K562 (cell line): ENCODE data around the gene RNF126.

Experiments used
- ATF3 ChIP-seq, 2 experiments: fragments of 450-650 bp in 1 of 2; sonication (generic) in 1 of 2; formaldehyde crosslinking in 1 of 2; IDR thresholded peaks in 1 of 2; conservative IDR thresholded peaks in 1 of 2; 2 replicates each; pipeline versions ENCODE4 v1.6.1 to v1.8.1; 2016 to 2023; ENCODE audit warnings: mild to moderate bottlenecking in 2 of 2, moderate library complexity in 2 of 2, inconsistent platforms in 1 of 2, missing genetic modification reagents in 1 of 2
- BCL6 ChIP-seq: fragments of 250-450 bp; sonication (Bioruptor Pico); IDR thresholded peaks from 2 replicates; pipeline ENCODE4 v1.4.0; 2020
- CBX5 ChIP-seq: IDR thresholded peaks from 2 replicates; pipeline ENCODE4 v1.6.1; 2014; ENCODE audit warnings: low read depth, borderline replicate concordance
- CTCF ChIP-seq, 3 experiments: IDR thresholded peaks in 2 of 3; conservative IDR thresholded peaks in 1 of 3; 2 replicates each; pipeline ENCODE4 v1.5.1; 2011 to 2012; ENCODE audit warnings: low read length in 3 of 3, mild to moderate bottlenecking in 3 of 3, control low read depth in 2 of 3, improper control_type of control experiment in 1 of 3, inconsistent platforms in 1 of 3, low read depth in 1 of 3, mixed read lengths in 1 of 3, moderate library complexity in 1 of 3; ENCODE audit not compliant: insufficient read depth in 2 of 3
- EGR1 ChIP-seq: fragments of 450-650 bp; conservative IDR thresholded peaks from 2 replicates; pipeline ENCODE4 v1.6.1; 2017; ENCODE audit warnings: mild to moderate bottlenecking
- FOXK1 ChIP-seq: sonication (generic); formaldehyde crosslinking; IDR thresholded peaks from 2 replicates; pipeline ENCODE4 v1.8.0; 2022; ENCODE audit warnings: missing genetic modification reagents, mild to moderate bottlenecking, borderline replicate concordance
- LARP7 ChIP-seq: fragments of 450-650 bp; IDR thresholded peaks from 2 replicates; pipeline ENCODE4 v1.6.1; 2016
- NFIC ChIP-seq: fragments of 450-650 bp; IDR thresholded peaks from 2 replicates; pipeline ENCODE4 v1.6.1; 2017; ENCODE audit warnings: mild to moderate bottlenecking, inconsistent platforms
- POLR3A ChIP-seq: IDR thresholded peaks from 2 replicates; pipeline ENCODE4 v1.6.1; 2011; ENCODE audit warnings: borderline replicate concordance, mild to moderate bottlenecking, moderate library complexity; ENCODE audit not compliant: insufficient read length, insufficient read depth; ENCODE audit errors: extremely low read depth
- ZBTB8A ChIP-seq: fragments of 450-650 bp; IDR thresholded peaks from 2 replicates; pipeline ENCODE4 v1.6.1; 2018; ENCODE audit warnings: mild to moderate bottlenecking, moderate library complexity; ENCODE audit not compliant: partially characterized antibody
- TF ChIP-seq, protein P1 (sequence below): sonication (generic); formaldehyde crosslinking; IDR thresholded peaks from 2 replicates; pipeline ENCODE4 v1.9.0; 2022; ENCODE audit warnings: mild to moderate bottlenecking, missing genetic modification reagents
- TF ChIP-seq, protein P2 (sequence below): sonication (generic); formaldehyde crosslinking; IDR thresholded peaks from 2 replicates; pipeline ENCODE4 v1.8.0; 2023; ENCODE audit warnings: mild to moderate bottlenecking, missing genetic modification reagents

DNA sequence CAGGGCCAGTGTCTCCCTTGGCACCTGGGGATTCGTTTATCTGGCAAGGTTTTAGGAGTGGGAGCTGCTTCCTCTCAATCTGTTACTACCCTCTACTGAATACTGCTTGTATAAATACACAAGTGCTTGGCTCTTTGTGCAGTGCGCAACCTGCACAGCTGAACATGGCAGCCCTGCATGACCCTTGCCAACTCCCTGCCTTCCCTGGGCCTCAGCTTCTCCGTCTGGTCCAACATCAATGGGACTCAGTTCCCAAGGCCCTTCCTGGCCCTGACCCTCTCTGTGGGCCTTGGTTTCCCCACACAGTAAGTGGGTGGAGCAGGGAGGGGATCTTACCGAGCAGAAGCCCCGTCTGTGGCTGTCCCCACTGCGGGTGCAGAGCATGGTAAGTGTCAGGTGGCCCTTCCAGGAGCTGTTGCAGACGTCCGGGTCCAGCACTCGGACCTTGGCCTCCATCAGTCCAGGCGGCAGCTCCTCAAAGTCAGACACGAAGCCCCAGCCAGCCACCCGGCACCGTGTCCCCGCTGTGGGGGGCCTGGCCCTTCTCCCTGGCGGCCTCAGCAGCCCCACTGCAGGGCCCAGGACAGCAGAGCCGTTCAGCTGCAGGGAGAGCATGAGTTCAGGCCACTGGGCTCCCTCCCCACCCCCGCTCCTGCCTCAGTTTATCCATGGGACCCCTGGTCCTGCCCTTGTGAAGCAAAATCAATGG, 23.7 kb upstream of the RNF126 start:
- TF ChIP-seq, protein P1, sequence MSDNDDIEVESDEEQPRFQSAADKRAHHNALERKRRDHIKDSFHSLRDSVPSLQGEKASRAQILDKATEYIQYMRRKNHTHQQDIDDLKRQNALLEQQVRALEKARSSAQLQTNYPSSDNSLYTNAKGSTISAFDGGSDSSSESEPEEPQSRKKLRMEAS = no peak
- TF ChIP-seq BCL6 (CRISPR knock-in tag) (no peak), ZBTB8A (no peak), EGR1 (no peak), ATF3 (IDR thresholded peaks at IDR 0.05) (no peak), ATF3 (CRISPR knock-in tag; conservative IDR thresholded peaks at IDR 0.05) (no peak), CTCF (IDR thresholded peaks at IDR 0.05 in 2 of 3, conservative IDR thresholded peaks at IDR 0.05 in 1 of 3; ENCODE audit: insufficient read depth in 2 of 3, low read depth in 1 of 3, low read length in 3 of 3) (no peak), FOXK1 (CRISPR knock-in tag) (no peak), NFIC (no peak), CBX5 (no peak), LARP7 (no peak), POLR3A (no peak)
- TF ChIP-seq, protein P2, sequence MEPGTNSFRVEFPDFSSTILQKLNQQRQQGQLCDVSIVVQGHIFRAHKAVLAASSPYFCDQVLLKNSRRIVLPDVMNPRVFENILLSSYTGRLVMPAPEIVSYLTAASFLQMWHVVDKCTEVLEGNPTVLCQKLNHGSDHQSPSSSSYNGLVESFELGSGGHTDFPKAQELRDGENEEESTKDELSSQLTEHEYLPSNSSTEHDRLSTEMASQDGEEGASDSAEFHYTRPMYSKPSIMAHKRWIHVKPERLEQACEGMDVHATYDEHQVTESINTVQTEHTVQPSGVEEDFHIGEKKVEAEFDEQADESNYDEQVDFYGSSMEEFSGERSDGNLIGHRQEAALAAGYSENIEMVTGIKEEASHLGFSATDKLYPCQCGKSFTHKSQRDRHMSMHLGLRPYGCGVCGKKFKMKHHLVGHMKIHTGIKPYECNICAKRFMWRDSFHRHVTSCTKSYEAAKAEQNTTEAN (CRISPR knock-in tag) = no peak
